HG03432 (cell line): ENCODE results near the gene CCN5.

Source experiments
- ATAC-seq: cut with Tn5 transposase; IDR thresholded peaks from one replicate; pipeline ENCODE4 v1.9.1; 2021; ENCODE audit warnings: mild to moderate bottlenecking, moderate library complexity; ENCODE audit not compliant: unreplicated experiment

CCN5 gene

GRCh38 chr20:44715499-44716308 lies 535 bp downstream of the CCN5 start:
- ATAC-seq, result no peak

- no peak for ATAC-seq
Observed at GRCh38 chr20:44716309-44717106, 1.3 kb downstream of the CCN5 start.

- ATAC-seq, result no peak
Observed at GRCh38 chr20:44717986-44718385, 2.8 kb downstream of the CCN5 start.

- ATAC-seq, result no peak
Observed at GRCh38 chr20:44719841-44720240, 4.7 kb downstream of the CCN5 start.

- ATAC-seq, result no peak
Observed at GRCh38 chr20:44720621-44720996, 5.4 kb downstream of the CCN5 start.

GRCh38 chr20:44720997-44721784 lies 6.0 kb downstream of the CCN5 start:
- no peak for ATAC-seq

GRCh38 chr20:44721785-44722054 lies 6.6 kb downstream of the CCN5 start:
- no peak for ATAC-seq

- ATAC-seq, result no peak
Observed at GRCh38 chr20:44722990-44723389, 7.8 kb downstream of the CCN5 start.

- ATAC-seq, result no peak
Observed at GRCh38 chr20:44723391-44723790, 8.2 kb downstream of the CCN5 start.

GRCh38 chr20:44723798-44724362 lies 8.7 kb downstream of the CCN5 start:
- ATAC-seq, result no peak

- no peak for ATAC-seq
Observed at GRCh38 chr20:44724423-44725091, 9.4 kb downstream of the CCN5 start.

GRCh38 chr20:44725837-44726236 lies 10.7 kb downstream of the CCN5 start:
- no peak for ATAC-seq

GRCh38 chr20:44727039-44727438 lies 11.9 kb downstream of the CCN5 start:
- ATAC-seq, result no peak

- ATAC-seq, result no peak
Observed at GRCh38 chr20:44727651-44728050, 12.5 kb downstream of the CCN5 start.

GRCh38 chr20:44728801-44729443 lies 13.8 kb downstream of the CCN5 start:
- no peak for ATAC-seq

GRCh38 chr20:44730441-44730840 lies 15.3 kb downstream of the CCN5 start:
- ATAC-seq, result no peak

- ATAC-seq, result no peak
Observed at GRCh38 chr20:44731657-44732056, 16.5 kb downstream of the CCN5 start.

- no peak for ATAC-seq
Observed at GRCh38 chr20:44732327-44732726, 17.2 kb downstream of the CCN5 start.

GRCh38 chr20:44733341-44734069 lies 18.3 kb downstream of the CCN5 start:
- ATAC-seq, result no peak

GRCh38 chr20:44734938-44735337 lies 19.8 kb downstream of the CCN5 start:
- ATAC-seq, result no peak
